Endothelial cell of umbilical vein (primary cell): ENCODE results near the gene SOWAHB. TPM values are rescaled to one million over a fixed set of nuclear protein-coding genes. Genes with fewer than 3 reads are reported as not detected.

Experiments
- BruUV-seq: library from RNA; stranded (reverse); fragments of 400-500 nt; replicated peaks from 2 replicates; lab custom pipeline; 2021; lab: Mats Ljungman, UMichigan
- CTCF ChIA-PET: fragments of 300-600, 350-600 bp; sonication (Branson Sonifier 250); formaldehyde crosslinking; loops from one replicate; lab custom pipeline; 2021; ENCODE audit warnings: antibody characterized with exemption, inconsistent platforms; lab: Charles Lee
- POLR2A ChIA-PET: fragments of 300-600, 350-600 bp; sonication (Branson Sonifier 250); formaldehyde crosslinking; loops from one replicate; lab custom pipeline; 2021; ENCODE audit warnings: antibody characterized with exemption, inconsistent platforms; lab: Charles Lee
- DNase-seq: peaks from one replicate; pipeline ENCODE4 v3.0.0-alpha.2; 2011; ENCODE audit warnings: low read depth, low spot score
- FAIRE-seq: peaks from 2 replicates; lab custom pipeline; 2011; peaks lifted over from hg19 to GRCh38; lab: Jason Lieb, UNC
- H2AFZ ChIP-seq: 2 replicates; pipeline ENCODE4 v1.6.0; 2012; ENCODE audit warnings: low read depth, low read length, control low read depth, inconsistent platforms
- H3K27ac ChIP-seq: 2 replicates; pipeline ENCODE4 v1.5.1; 2011; ENCODE audit warnings: low read depth, mild to moderate bottlenecking, control low read depth, low read length, moderate library complexity; ENCODE audit not compliant: insufficient read depth
- H3K27me3 ChIP-seq, 2 experiments: 2 replicates each; pipeline versions ENCODE4 v1.6.0 to v1.6.1; 2011; ENCODE audit warnings: low read length in 2 of 2, mixed read lengths in 1 of 2; ENCODE audit not compliant: control insufficient read depth in 2 of 2, insufficient read depth in 2 of 2
- H3K36me3 ChIP-seq, 2 experiments: 2 replicates in 1 of 2; 3 replicates in 1 of 2; pipeline ENCODE4 v1.5.1; 2011; ENCODE audit warnings: low read length in 2 of 2, mild to moderate bottlenecking in 1 of 2, moderate library complexity in 1 of 2; ENCODE audit not compliant: control insufficient read depth in 2 of 2, insufficient read depth in 2 of 2; ENCODE audit errors: extremely low read depth in 1 of 2
- H3K4me1 ChIP-seq: 3 replicates; pipeline ENCODE4 v1.5.1; 2011; ENCODE audit warnings: mild to moderate bottlenecking, low read length; ENCODE audit not compliant: control insufficient read depth, insufficient read depth; ENCODE audit errors: extremely low read depth
- H3K4me2 ChIP-seq: 2 replicates; pipeline ENCODE4 v1.6.1; 2011; ENCODE audit warnings: low read length, control low read depth, mixed read lengths; ENCODE audit not compliant: insufficient read depth
- H3K4me3 ChIP-seq, 3 experiments: fragments of 200-600 bp in 1 of 3; sonication (generic), shearing (Covaris generic) in 1 of 3; replicated peaks in 1 of 3; 2 replicates each; pipeline ENCODE4 v1.5.1; 2011 to 2016; ENCODE audit warnings: control low read depth in 3 of 3, low read length in 3 of 3, mild to moderate bottlenecking in 2 of 3, inconsistent platforms in 1 of 3, low read depth in 1 of 3, moderate library complexity in 1 of 3; ENCODE audit not compliant: insufficient read depth in 1 of 3
- H3K79me2 ChIP-seq: 2 replicates; pipeline ENCODE4 v1.6.0; 2012; ENCODE audit warnings: low read length, inconsistent platforms; ENCODE audit not compliant: control insufficient read depth, insufficient read depth
- H3K9ac ChIP-seq: replicated peaks from 2 replicates; pipeline ENCODE3; 2011; ENCODE audit warnings: low read length, control low read depth; ENCODE audit not compliant: insufficient read depth; ENCODE audit errors: extremely low read depth
- H3K9me1 ChIP-seq: replicated peaks from 3 replicates; pipeline ENCODE4 v1.6.0; 2011; ENCODE audit warnings: mild to moderate bottlenecking, low read length; ENCODE audit not compliant: control insufficient read depth, insufficient read depth; ENCODE audit errors: extremely low read depth
- H3K9me3 ChIP-seq: replicated peaks from 2 replicates; pipeline ENCODE4 v1.5.1; 2012; ENCODE audit warnings: low read length, inconsistent platforms; ENCODE audit not compliant: control insufficient read depth, insufficient read depth
- H4K20me1 ChIP-seq: replicated peaks from 2 replicates; pipeline ENCODE3; 2011; ENCODE audit warnings: mild to moderate bottlenecking, low read length; ENCODE audit not compliant: control insufficient read depth, insufficient read depth; ENCODE audit errors: extremely low read depth
- EZH2 ChIP-seq: IDR thresholded peaks from 2 replicates; pipeline ENCODE4 v1.6.1; 2012; ENCODE audit warnings: borderline replicate concordance, low read depth, mild to moderate bottlenecking, moderate library complexity, low read length, inconsistent platforms; ENCODE audit not compliant: severe bottlenecking
- FOS ChIP-seq: IDR thresholded peaks from 2 replicates; pipeline ENCODE4 v1.6.1; 2011; ENCODE audit warnings: mild to moderate bottlenecking, low read length, moderate library complexity, borderline replicate concordance; ENCODE audit not compliant: insufficient read depth
- GATA2 ChIP-seq: IDR thresholded peaks from 2 replicates; pipeline ENCODE4 v1.7.0; 2011; ENCODE audit warnings: low read depth, mild to moderate bottlenecking, moderate library complexity, mixed read lengths, low read length; ENCODE audit not compliant: insufficient read length, insufficient read depth
- JUN ChIP-seq: IDR thresholded peaks from 2 replicates; pipeline ENCODE4 v1.6.1; 2011; ENCODE audit warnings: borderline replicate concordance, low read depth; ENCODE audit not compliant: insufficient read length, insufficient read depth
- MYC ChIP-seq: IDR thresholded peaks from one replicate; pipeline ENCODE4 v1.6.1; 2011; ENCODE audit warnings: mild to moderate bottlenecking, low read depth, low read length
- POLR2A ChIP-seq: IDR thresholded peaks from 2 replicates; pipeline ENCODE4 v1.6.1; 2012; ENCODE audit warnings: low read depth, mild to moderate bottlenecking, control low read depth, low read length
- POLR2AphosphoS5 ChIP-seq: IDR thresholded peaks from 2 replicates; pipeline ENCODE4 v1.6.1; 2012; ENCODE audit warnings: low read depth, mild to moderate bottlenecking, control low read depth, low read length, moderate library complexity; ENCODE audit not compliant: insufficient read depth
- dilution Hi-C: fragments of 300-500 bp; cut with MboI; formaldehyde crosslinking; loops from one replicate; pipeline ENCODE4 v1.15.0; 2019; ENCODE audit warnings: low sequenced_read_pairs; ENCODE audit not compliant: extremely low pct_ligation_motif_present
- intact Hi-C: fragments of 100-400 bp; cut with micrococcal nuclease; formaldehyde crosslinking; loops from one replicate; pipeline ENCODE4 v1.10.0; 2022
- polyA plus RNA-seq, 4 experiments: library from polyadenylated mRNA; depleted of rRNA in 3 of 4; stranded (reverse) in 3 of 4; unstranded in 1 of 4; fragments of >200 nt; gene quantifications; 2 replicates each; pipeline versions ENCODE4 v1.2.1 to v1.2.3, GENCODE V29; 2011 to 2012; ENCODE audit warnings: missing spikeins in 1 of 4
- total RNA-seq: library from RNA; stranded (reverse); gene quantifications from 2 replicates; pipeline ENCODE4 v1.2.3, GENCODE V29; 2021
- TF ChIP-seq, protein P1 (sequence below): IDR thresholded peaks from 2 replicates; pipeline ENCODE4 v1.6.1; 2011; ENCODE audit not compliant: insufficient read depth, insufficient read length
- TF ChIP-seq, protein P2 (sequence below), 2 donors: IDR thresholded peaks; 1 replicate in 1 of 2; 2 replicates in 1 of 2; pipeline ENCODE4 v1.5.1; 2011; ENCODE audit warnings: low read length in 2 of 2, mild to moderate bottlenecking in 2 of 2, moderate library complexity in 2 of 2, control low read depth in 1 of 2, inconsistent platforms in 1 of 2, low read depth in 1 of 2; ENCODE audit not compliant: insufficient read depth in 1 of 2; ENCODE audit errors: extremely low read depth in 1 of 2

Gene SOWAHB
- total and polyA plus RNA-seq, 2 donors (not counting 3 experiments of a cell fraction or from before 2014, with no cell fraction given) = not detected

DNA sequence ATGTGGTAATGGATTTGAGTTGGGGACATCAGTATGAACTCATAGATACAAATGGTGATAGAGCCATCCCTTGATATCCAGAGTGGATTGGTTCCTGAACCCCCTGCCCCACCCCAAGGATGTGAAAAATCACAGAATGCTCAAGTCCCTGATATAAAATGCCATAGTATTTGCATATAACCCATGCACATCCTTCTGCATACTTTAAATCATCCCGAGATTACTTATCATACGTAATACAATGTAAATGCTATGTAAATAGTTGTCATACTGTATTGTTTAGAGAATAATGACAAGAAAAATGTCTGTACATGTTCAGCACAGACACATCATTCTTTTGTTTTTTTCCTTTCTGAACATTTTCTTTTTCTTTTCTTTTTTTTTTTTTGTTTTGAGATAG, 32.7 kb upstream of the SOWAHB start:
- Histone ChIP-seq H3K27ac (no peak overlapping the region), H3K79me2 (no peaks in the 10 kb centered on the region), H3K9ac (no peak overlapping the region), H4K20me1 (no peaks in the 10 kb centered on the region), H3K36me3 (no peaks in the 10 kb centered on the region), H2AFZ (no peak overlapping the region), H3K27me3 (no peaks in the 10 kb centered on the region), H3K4me3 (no peak overlapping the region), H3K4me2 (no peak overlapping the region), H3K4me1 (no peaks in the 10 kb centered on the region), H3K9me3 (no peaks in the 10 kb centered on the region), H3K9me1 (no peaks in the 10 kb centered on the region)
- intact Hi-C loops (no loop called here), dilution Hi-C loops (no loop called here)
- TF ChIP-seq JUN (no peak), FOS (no peak), GATA2 (no peak), POLR2AphosphoS5 (no peak), POLR2A (no peak), MYC (no peak), EZH2 (no peak)
- TF ChIP-seq, protein P1, sequence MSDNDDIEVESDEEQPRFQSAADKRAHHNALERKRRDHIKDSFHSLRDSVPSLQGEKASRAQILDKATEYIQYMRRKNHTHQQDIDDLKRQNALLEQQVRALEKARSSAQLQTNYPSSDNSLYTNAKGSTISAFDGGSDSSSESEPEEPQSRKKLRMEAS = no peak
- TF ChIP-seq, protein P2, sequence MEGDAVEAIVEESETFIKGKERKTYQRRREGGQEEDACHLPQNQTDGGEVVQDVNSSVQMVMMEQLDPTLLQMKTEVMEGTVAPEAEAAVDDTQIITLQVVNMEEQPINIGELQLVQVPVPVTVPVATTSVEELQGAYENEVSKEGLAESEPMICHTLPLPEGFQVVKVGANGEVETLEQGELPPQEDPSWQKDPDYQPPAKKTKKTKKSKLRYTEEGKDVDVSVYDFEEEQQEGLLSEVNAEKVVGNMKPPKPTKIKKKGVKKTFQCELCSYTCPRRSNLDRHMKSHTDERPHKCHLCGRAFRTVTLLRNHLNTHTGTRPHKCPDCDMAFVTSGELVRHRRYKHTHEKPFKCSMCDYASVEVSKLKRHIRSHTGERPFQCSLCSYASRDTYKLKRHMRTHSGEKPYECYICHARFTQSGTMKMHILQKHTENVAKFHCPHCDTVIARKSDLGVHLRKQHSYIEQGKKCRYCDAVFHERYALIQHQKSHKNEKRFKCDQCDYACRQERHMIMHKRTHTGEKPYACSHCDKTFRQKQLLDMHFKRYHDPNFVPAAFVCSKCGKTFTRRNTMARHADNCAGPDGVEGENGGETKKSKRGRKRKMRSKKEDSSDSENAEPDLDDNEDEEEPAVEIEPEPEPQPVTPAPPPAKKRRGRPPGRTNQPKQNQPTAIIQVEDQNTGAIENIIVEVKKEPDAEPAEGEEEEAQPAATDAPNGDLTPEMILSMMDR (IDR thresholded peaks at IDR 0.05; ENCODE audit: extremely low read depth in 1 of 2, insufficient read depth in 1 of 2, low read depth in 1 of 2, low read length in 2 of 2) = no peak
- ChIA-PET POLR2A (no interaction called here), CTCF (no interaction called here)
- FAIRE-seq = no peak
- no peak for DNase-seq
- no TSS peak for BruUV-seq
